Parathyroid adenoma (tissue), 2 donors: ENCODE results near the gene ACTL8.

Experiments used
- H2AFZ ChIP-seq: fragments of 300-600 bp; sonication (generic); one replicate; pipeline ENCODE4 v1.7.0; 2017; ENCODE audit warnings: antibody characterized with exemption, mild to moderate bottlenecking
- H3K27ac ChIP-seq: fragments of 300-600 bp; sonication (generic); one replicate; pipeline ENCODE4 v1.7.0; 2017
- H3K27me3 ChIP-seq: fragments of 300-600 bp; sonication (generic); one replicate; pipeline ENCODE4 v1.7.0; 2017; ENCODE audit warnings: low read length; ENCODE audit not compliant: control insufficient read depth, insufficient read depth
- H3K36me3 ChIP-seq: fragments of 300-600 bp; sonication (generic); one replicate; pipeline ENCODE4 v1.7.0; 2017; ENCODE audit warnings: low read length; ENCODE audit not compliant: control insufficient read depth, insufficient read depth
- H3K4me1 ChIP-seq: fragments of 300-600 bp; sonication (generic); one replicate; pipeline ENCODE4 v1.7.0; 2017; ENCODE audit warnings: control low read depth
- H3K4me2 ChIP-seq: fragments of 300-600 bp; sonication (generic); one replicate; pipeline ENCODE4 v1.7.0; 2017; ENCODE audit warnings: low read length
- H3K4me3 ChIP-seq: fragments of 300-600 bp; sonication (generic); one replicate; pipeline ENCODE4 v1.7.0; 2017; ENCODE audit warnings: low read depth, low read length
- H3K79me2 ChIP-seq: fragments of 300-600 bp; sonication (generic); one replicate; pipeline ENCODE4 v1.7.0; 2017; ENCODE audit warnings: control low read depth
- H3K9ac ChIP-seq: fragments of 300-600 bp; sonication (generic); one replicate; pipeline ENCODE4 v1.7.0; 2017; ENCODE audit warnings: mild to moderate bottlenecking
- H3K9me3 ChIP-seq: fragments of 300-600 bp; sonication (generic); one replicate; pipeline ENCODE4 v1.7.0; 2017; ENCODE audit warnings: low read length; ENCODE audit not compliant: control insufficient read depth
- TF ChIP-seq, protein P1 (sequence below): fragments of 300-600 bp; sonication (generic); IDR thresholded peaks from one replicate; pipeline ENCODE4 v1.7.0; 2017; ENCODE audit warnings: antibody characterized with exemption, mild to moderate bottlenecking
- donor health status: primary hyperparathyroidism.

The ACTL8 gene

DNA sequence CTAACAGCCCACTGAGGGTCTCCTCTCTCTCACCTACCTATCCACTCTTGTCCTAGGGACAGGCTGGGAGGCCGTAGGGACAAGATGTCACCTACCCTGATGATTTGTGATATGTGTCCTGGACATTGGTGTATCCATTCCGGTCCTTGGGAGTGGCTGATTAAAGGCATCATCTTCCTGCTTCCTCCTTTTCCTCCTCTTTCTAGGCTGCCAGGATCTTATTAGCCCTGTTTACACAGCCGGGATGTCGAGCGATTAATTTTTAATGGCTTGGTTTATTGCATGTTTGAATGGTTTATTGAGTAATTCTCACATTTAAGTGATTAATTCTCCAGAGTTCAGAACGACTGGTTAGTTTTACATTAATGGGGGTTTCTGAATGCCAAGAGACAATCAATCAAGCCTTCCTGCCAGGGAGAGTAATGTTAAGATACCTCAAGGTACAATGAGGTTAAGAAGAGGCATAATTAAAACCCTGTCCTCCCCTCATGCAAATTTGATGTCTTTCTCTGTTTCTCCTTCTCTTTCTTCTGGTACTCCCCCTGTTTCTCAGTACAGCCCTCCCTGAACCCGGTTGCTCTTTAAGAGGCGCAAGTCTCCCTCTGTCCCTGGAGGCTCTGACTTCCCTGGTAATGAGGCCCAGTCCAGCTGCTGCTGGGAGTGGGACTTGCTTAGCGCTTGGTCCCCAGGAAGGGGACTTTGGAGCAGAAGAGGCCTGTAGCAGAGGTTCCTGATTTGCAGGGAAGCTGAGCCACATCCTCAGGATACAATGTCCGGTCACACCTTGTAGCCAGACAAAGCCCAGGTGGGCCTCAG lies 50.9 kb downstream of the ACTL8 start:
- Histone ChIP-seq H3K27me3 (no peaks in the 10 kb centered on the region), H3K4me3 (no peak overlapping the region), H3K27ac (no peak overlapping the region), H3K36me3 (no peaks in the 10 kb centered on the region), H3K9me3 (no peaks in the 10 kb centered on the region), H3K4me2 (no peak overlapping the region), H3K9ac (no peak overlapping the region), H2AFZ (no peak overlapping the region), H3K4me1 (no peaks in the 10 kb centered on the region), H3K79me2 (no peaks in the 10 kb centered on the region)
- TF ChIP-seq, protein P1, sequence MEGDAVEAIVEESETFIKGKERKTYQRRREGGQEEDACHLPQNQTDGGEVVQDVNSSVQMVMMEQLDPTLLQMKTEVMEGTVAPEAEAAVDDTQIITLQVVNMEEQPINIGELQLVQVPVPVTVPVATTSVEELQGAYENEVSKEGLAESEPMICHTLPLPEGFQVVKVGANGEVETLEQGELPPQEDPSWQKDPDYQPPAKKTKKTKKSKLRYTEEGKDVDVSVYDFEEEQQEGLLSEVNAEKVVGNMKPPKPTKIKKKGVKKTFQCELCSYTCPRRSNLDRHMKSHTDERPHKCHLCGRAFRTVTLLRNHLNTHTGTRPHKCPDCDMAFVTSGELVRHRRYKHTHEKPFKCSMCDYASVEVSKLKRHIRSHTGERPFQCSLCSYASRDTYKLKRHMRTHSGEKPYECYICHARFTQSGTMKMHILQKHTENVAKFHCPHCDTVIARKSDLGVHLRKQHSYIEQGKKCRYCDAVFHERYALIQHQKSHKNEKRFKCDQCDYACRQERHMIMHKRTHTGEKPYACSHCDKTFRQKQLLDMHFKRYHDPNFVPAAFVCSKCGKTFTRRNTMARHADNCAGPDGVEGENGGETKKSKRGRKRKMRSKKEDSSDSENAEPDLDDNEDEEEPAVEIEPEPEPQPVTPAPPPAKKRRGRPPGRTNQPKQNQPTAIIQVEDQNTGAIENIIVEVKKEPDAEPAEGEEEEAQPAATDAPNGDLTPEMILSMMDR: no peak

DNA sequence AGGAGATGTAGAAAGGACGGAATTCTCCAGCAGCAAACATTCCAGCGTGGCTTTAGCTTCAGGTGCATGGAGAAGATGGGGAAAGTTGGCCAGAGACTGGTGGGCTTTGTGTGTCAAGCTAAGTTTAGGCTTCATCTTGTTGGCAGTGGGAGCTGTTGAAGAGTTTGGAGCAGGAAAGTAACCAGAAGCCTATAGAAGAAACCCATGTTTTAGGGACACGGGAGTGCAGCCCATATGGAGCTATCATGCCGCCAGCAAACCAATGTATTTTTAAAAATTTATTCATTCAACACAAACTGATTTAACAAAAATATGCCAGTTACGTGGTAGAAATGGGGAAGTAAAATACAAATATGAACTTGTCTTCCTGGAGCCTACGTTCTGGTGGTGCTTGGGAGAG lies 53.7 kb downstream of the ACTL8 start:
- no peaks in the 10 kb centered on the region for H3K36me3 ChIP-seq
- H3K9ac ChIP-seq: no peak overlapping the region
- no peak overlapping the region for H3K4me3 ChIP-seq
- no peaks in the 10 kb centered on the region for H3K27me3 ChIP-seq
- H2AFZ ChIP-seq: no peak overlapping the region
- no peak overlapping the region for H3K4me2 ChIP-seq
- no peaks in the 10 kb centered on the region for H3K4me1 ChIP-seq
- no peaks in the 10 kb centered on the region for H3K79me2 ChIP-seq
- no peak overlapping the region for H3K27ac ChIP-seq
- H3K9me3 ChIP-seq: no peaks in the 10 kb centered on the region
- TF ChIP-seq, protein P1: no peak

- Histone ChIP-seq H3K4me3 (no peak overlapping the region), H3K4me1 (no peaks in the 10 kb centered on the region), H3K9me3 (no peaks in the 10 kb centered on the region), H2AFZ (no peak overlapping the region), H3K27me3 (no peaks in the 10 kb centered on the region), H3K4me2 (no peak overlapping the region), H3K79me2 (no peaks in the 10 kb centered on the region), H3K36me3 (no peaks in the 10 kb centered on the region), H3K9ac (no peak overlapping the region), H3K27ac (no peak overlapping the region)
- TF ChIP-seq, protein P1: no peak
Observed at GRCh38 chr1:17810668-17811067, 55.5 kb downstream of the ACTL8 start.

- H3K27me3 ChIP-seq: no peaks in the 10 kb centered on the region
- no peaks in the 10 kb centered on the region for H3K4me1 ChIP-seq
- H3K9me3 ChIP-seq: no peaks in the 10 kb centered on the region
- H3K36me3 ChIP-seq: no peaks in the 10 kb centered on the region
- TF ChIP-seq, protein P1: no peak
- no peaks in the 10 kb centered on the region for H3K79me2 ChIP-seq
- no peak overlapping the region for H2AFZ ChIP-seq
- no peak overlapping the region for H3K4me3 ChIP-seq
- no peak overlapping the region for H3K9ac ChIP-seq
- H3K27ac ChIP-seq: no peak overlapping the region
- no peak overlapping the region for H3K4me2 ChIP-seq
Observed at GRCh38 chr1:17816511-17816910, 61.4 kb downstream of the ACTL8 start.
